NCI-H345 (cell line): Measurements from ENCODE around the gene SPAG9.
A peak's percentile ranks its signal among the peaks of the same experiment; 100 is the strongest.
"Not testable (repeated sequence)": the region's sequence is repeated elsewhere in the genome, so short reads cannot be mapped to it uniquely, and the experiment has no call there.

Experiments used
- DNase-seq: peaks from one replicate; lab custom pipeline; 2025; lab: John Stamatoyannopoulos, UW

SPAG9 gene

GRCh38 chr17:51088287-51088686 is 32.4 kb downstream of the SPAG9 start:
- DNase-seq: no peak

- no peak for DNase-seq
Measured at GRCh38 chr17:51087072-51087757, 33.5 kb downstream of the SPAG9 start.

- DNase-seq: no peak
Measured at GRCh38 chr17:51085150-51085805, 35.4 kb downstream of the SPAG9 start.

GRCh38 chr17:51083981-51084380 is 36.7 kb downstream of the SPAG9 start:
- no peak for DNase-seq

- DNase-seq: not testable (repeated sequence)
Measured at GRCh38 chr17:51083364-51083763, 37.3 kb downstream of the SPAG9 start.

- no peak for DNase-seq
Measured at GRCh38 chr17:51079049-51079448, 41.6 kb downstream of the SPAG9 start.

- DNase-seq: no peak
Measured at GRCh38 chr17:51078009-51078592, 42.6 kb downstream of the SPAG9 start.

GRCh38 chr17:51076821-51077220 is 43.8 kb downstream of the SPAG9 start:
- DNase-seq: no peak

- DNase-seq: no peak
Measured at GRCh38 chr17:51071556-51071955, 49.1 kb downstream of the SPAG9 start.

GRCh38 chr17:51065466-51065865 is 55.2 kb downstream of the SPAG9 start:
- DNase-seq: no peak

GRCh38 chr17:51064061-51064735 is 56.5 kb downstream of the SPAG9 start:
- DNase-seq: no peak

GRCh38 chr17:51060396-51060795 is 60.3 kb downstream of the SPAG9 start:
- DNase-seq: no peak

GRCh38 chr17:51059781-51060180 is 60.9 kb downstream of the SPAG9 start:
- DNase-seq: no peak

GRCh38 chr17:51057534-51057933 is 63.1 kb downstream of the SPAG9 start:
- DNase-seq: no peak

- peak; percentile 5 for DNase-seq
Measured at GRCh38 chr17:51056813-51057510, 63.7 kb downstream of the SPAG9 start.

GRCh38 chr17:51054748-51055147 is 65.9 kb downstream of the SPAG9 start:
- DNase-seq: no peak

- no peak for DNase-seq
Measured at GRCh38 chr17:51052235-51052634, 68.4 kb downstream of the SPAG9 start.

- no peak for DNase-seq
Measured at GRCh38 chr17:51050291-51051033, 70.2 kb downstream of the SPAG9 start.

- DNase-seq: no peak
Measured at GRCh38 chr17:51046514-51047384, 73.9 kb downstream of the SPAG9 start.

- DNase-seq: no peak
Measured at GRCh38 chr17:51046046-51046445, 74.6 kb downstream of the SPAG9 start.

GRCh38 chr17:51045621-51046020 is 75.0 kb downstream of the SPAG9 start:
- DNase-seq: no peak
